Glomerular endothelial cell (primary cell): ENCODE measurements around the gene HK1. TPM values are rescaled to one million over a fixed set of nuclear protein-coding genes. Genes with fewer than 3 reads are reported as not detected.
"Not testable (repeated sequence)": the region's sequence is repeated elsewhere in the genome, so short reads cannot be mapped to it uniquely, and the experiment has no call there.

Experiments
- DNase-seq: peaks from one replicate; pipeline ENCODE4 v3.0.0-alpha.2; 2011; ENCODE audit warnings: low read depth, low spot score; ENCODE audit errors: extremely low read depth
- total RNA-seq: library from RNA; depleted of rRNA; stranded (reverse); fragments of >200 nt; gene quantifications from 2 replicates; pipeline ENCODE4 v1.2.3, GENCODE V29; 2015

The HK1 gene
- total RNA-seq, 1 donor from 2014 or later = 125 TPM

GRCh38 chr10:69325637-69326523, 47.6 kb downstream of the HK1 start:
- DNase-seq = not testable (repeated sequence)

GRCh38 chr10:69326692-69327091, 48.4 kb downstream of the HK1 start:
- no peak for DNase-seq

GRCh38 chr10:69327463-69328379, 49.4 kb downstream of the HK1 start:
- no peak for DNase-seq

GRCh38 chr10:69328380-69328735, 50.1 kb downstream of the HK1 start:
- DNase-seq = no peak

GRCh38 chr10:69328888-69329287, 50.6 kb downstream of the HK1 start:
- not testable (repeated sequence) for DNase-seq

GRCh38 chr10:69329721-69330178, 51.5 kb downstream of the HK1 start:
- no peak for DNase-seq

GRCh38 chr10:69331161-69331560, 52.9 kb downstream of the HK1 start:
- no peak for DNase-seq

- no peak for DNase-seq
These were observed 54.1 kb downstream of the HK1 start for GRCh38 chr10:69332278-69333010.

GRCh38 chr10:69333205-69333604, 54.9 kb downstream of the HK1 start:
- no peak for DNase-seq

GRCh38 chr10:69333865-69334301, 55.6 kb downstream of the HK1 start:
- not testable (repeated sequence) for DNase-seq

- DNase-seq = no peak
These were observed 56.2 kb downstream of the HK1 start for GRCh38 chr10:69334302-69335062.

GRCh38 chr10:69335063-69335587, 56.8 kb downstream of the HK1 start:
- no peak for DNase-seq

GRCh38 chr10:69335613-69336012, 57.3 kb downstream of the HK1 start:
- DNase-seq = no peak

GRCh38 chr10:69336952-69337295, 58.6 kb downstream of the HK1 start:
- DNase-seq = no peak

GRCh38 chr10:69337296-69338132, 59.2 kb downstream of the HK1 start:
- DNase-seq = no peak

GRCh38 chr10:69338133-69338456, 59.8 kb downstream of the HK1 start:
- DNase-seq = no peak

GRCh38 chr10:69338547-69339450, 60.5 kb downstream of the HK1 start:
- DNase-seq = no peak

- no peak for DNase-seq
These were observed 62.4 kb downstream of the HK1 start for GRCh38 chr10:69340695-69341094.
